GM21526 (cell line): ENCODE results near the gene GSPT1.

Source experiments
- ATAC-seq: cut with Tn5 transposase; IDR thresholded peaks from one replicate; pipeline ENCODE4 v1.9.1; 2021; ENCODE audit warnings: moderate library complexity; ENCODE audit not compliant: unreplicated experiment, low FRiP score

The GSPT1 gene

DNA sequence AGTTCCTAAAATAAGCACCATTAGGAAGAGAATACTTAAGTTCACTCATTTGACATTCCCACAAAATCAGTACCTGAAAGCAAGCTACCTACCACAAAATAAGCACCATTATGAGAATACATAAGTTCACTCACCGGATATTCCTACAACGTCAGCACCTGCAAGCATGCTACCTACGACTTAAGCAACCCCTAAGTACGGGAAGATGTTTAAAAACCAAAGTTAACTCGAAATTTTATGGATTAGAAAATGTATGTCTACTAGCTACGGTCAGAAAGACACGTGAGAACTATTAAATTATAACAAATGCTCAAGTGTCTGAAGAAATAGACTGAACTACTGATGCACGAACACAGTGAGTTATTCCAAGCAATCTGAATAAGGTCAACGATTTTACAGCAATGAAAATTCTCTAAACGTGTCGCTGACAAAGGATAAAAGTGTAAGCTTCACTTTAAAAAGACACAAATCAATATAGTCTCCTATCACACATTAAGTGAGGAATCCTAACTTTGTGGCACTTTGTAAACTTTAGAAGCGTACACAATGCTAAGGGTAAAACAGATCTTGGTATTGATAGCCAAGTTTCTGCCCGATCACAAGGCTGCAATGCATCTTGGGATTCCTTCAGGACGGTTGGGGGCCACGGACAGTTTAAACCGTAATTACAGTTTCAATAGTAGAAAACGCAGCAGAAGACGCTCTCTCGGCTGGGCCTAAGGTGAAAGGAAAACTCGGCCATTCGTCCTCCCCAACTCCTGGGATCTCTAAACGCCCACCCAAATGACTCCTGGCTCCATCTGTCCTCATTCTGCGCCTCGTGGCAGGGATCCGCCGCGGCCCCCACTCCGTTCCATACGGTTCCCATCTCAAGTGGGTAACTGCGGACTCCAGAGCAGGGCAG is 1.3 kb downstream of the GSPT1 start:
- ATAC-seq, result peak; percentile 8

GRCh38 chr16:11913425-11914079 is 2.2 kb downstream of the GSPT1 start:
- ATAC-seq, result no peak

DNA sequence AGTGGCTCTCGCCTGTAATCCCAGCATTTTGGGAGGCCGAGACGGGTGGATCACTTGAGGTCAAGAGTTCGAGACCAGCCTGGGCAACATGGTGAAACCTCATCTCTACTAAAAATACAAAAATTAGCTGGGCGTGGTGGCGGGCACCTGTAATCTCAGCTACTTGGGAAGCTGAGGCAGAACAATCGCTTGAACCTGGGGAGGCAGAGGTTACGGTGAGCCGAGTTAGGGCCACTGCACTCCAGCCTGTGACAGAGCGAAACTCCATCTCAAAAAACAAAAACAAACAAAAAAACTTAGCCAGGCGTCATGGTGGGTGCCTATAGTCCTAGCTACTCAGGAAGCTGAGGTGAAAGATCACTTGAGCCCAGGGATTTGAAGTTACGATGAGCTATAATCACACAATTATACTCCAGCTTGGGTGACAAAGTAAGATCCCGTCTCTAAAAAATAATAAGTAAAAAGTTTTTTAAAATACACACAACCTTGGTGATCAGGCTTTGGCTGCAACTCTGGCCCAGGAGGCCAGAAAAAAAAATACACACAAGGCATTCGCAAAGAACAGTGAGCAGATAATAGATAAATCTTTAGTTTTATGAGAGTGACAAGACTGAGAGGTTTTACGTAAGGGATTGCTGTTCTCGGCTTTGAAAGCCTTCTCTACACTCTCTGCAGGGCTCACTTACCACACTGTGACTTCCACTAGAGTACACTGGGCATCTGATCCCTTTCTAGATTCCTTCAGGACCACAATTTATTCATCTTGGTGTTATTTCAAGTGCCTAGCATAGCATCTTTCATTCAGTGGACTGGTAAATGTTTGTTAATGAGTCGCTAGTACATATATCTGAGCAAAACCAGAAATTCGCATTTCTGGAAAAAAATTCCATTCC is 5.9 kb downstream of the GSPT1 start:
- ATAC-seq, result no peak

GRCh38 chr16:11907160-11907970 is 8.4 kb downstream of the GSPT1 start:
- no peak for ATAC-seq

DNA sequence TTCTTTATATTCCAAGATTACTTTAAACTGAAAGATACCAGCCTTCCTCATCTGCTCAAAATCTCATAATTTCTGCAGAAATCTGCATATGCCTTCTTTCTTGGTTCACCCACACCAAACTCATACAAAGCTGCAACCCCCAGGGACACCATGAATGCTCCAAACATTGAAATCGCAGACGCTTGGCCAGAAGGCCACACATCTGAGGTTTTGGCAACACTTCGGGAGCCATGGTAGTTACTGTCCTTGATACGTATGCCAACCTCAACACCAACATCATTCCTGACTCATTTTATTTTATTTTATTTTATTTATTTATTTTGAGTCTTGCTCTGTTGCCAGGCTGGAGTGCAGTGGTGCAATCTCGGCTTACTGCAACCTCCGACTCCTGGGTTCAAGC is 11.8 kb downstream of the GSPT1 start:
- no peak for ATAC-seq

GRCh38 chr16:11901091-11901490 is 14.7 kb downstream of the GSPT1 start:
- ATAC-seq, result no peak

DNA sequence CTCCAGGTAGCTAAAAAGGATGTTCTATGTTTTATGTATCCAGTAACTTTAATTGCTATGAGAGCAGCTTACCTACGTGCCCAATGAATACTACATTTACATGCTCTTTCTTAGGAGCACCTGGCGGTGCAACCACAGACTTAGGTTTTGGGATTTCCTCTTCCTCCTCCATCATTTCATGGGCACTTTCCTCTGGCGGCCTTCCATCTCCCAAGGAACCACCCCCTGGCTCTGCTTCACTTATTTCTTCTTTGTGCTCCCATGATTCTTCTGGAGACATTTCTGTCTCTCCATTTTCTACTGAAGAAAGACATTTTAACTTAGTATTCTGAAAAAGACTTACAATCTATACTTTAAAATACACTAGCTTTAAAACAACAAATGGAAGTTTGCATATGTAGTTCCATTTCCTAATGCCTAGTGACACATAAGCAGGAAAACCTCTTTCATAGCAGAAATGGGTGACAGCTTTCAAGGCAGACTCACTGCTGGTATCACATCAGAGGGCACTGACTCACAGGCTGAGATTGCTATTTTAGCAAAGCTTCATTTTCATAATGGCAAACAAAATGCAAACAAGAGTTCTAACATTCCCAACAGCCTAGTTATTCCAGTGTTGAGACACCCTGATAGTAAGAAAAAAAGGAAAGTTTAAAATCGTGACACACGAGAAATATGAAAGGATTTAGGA is 19.1 kb downstream of the GSPT1 start:
- no peak for ATAC-seq

GRCh38 chr16:11893571-11893970 is 22.2 kb downstream of the GSPT1 start:
- no peak for ATAC-seq

DNA sequence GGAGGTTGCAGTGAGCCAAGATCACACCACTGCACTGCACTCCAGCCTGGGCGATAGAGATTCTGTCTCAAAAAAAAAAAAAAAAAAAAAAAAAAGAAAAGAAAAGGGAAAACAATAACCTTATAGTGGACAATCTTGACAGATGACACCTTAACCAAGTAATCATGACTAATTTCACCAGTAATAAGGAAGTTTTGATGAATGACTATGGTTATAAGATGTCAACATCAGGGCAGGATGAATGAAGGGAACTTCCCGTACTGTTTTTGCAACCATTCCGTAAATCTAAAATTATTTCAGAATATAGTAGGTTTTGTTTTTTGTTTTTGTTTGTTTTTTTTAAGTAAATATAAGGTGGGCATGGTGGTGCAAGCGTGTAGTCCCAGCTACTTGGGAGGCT is 23.0 kb downstream of the GSPT1 start:
- no peak for ATAC-seq

GRCh38 chr16:11890231-11890965 is 25.4 kb downstream of the GSPT1 start:
- no peak for ATAC-seq

GRCh38 chr16:11886881-11887280 is 28.9 kb downstream of the GSPT1 start:
- no peak for ATAC-seq

DNA sequence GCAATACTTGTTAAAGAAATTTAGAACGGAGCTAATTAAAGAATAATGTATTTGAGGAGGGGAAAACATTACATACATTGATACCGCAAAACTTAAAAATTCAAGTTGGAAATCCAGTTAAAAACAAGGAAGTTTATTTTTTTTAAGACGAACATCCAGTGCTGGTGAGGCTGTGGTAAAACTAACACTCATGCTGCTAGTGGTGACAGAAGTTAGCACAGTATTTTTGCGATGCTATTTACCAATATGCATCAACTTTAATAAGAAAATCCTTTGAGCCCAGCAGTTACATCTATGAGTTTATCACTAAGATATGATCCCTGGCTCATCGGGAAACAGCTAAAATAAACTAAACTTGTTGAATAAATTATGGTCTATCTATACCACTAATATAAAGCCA is 31.7 kb downstream of the GSPT1 start:
- no peak for ATAC-seq

DNA sequence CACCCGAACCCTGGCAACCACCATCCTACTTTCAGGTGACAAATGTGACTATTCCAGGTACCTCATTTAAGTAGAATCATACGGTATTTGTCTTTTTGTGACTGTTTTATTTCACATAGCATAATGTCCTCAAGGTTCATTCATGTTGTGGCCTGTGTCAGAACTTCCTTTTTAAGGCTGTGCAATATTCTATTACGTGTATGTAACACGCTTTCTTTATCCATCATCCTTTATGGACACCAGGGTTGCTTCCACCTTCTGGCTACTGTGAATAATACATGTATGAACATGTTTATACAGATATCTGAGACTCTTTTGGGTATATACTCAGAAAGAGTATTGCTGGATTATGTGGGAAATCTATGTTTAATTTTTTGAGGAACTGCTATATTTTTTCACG is 35.7 kb downstream of the GSPT1 start:
- no peak for ATAC-seq

GRCh38 chr16:11877374-11877773 is 38.4 kb downstream of the GSPT1 start:
- ATAC-seq, result no peak

DNA sequence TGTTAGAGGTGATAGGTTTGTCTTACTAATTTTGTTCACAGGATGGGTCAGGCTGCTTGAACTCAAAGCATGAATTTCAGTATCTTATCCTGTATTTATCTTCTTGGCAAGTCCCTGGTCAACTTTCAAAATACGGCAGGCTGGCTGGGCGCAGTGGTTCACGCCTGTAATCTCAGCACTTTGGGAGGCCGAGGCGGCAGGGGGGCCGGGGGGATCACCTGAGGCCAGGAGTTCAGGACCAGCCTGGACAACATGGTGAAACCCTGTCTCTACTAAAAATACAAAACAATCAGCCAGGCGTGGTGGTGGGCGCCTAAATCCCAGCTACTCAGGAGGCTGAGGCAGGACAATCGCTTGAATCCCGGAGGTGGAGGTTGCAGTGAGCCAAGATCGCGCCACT is 39.5 kb downstream of the GSPT1 start:
- no peak for ATAC-seq

- ATAC-seq, result no peak
These were observed 40.0 kb downstream of the GSPT1 start for GRCh38 chr16:11875721-11876120.

DNA sequence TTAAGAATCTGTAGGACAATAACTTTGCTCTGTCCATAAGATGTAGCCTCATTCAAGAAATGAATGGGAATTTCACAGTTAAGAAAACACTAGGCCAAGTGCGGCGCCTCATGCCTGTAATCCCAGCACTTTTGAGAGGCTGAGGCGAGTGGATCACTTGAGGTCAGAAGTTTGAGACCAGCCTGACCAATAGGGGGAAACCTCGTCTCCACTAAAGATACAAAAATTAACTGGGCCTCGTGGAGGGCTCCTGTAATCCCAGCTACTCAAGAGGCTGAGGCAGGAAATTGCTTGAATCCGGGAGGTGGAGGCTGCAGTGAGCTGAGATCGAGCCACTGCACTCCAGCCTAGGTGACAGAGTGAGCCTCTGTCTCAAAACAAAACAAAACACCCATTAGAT is 44.6 kb downstream of the GSPT1 start:
- no peak for ATAC-seq

DNA sequence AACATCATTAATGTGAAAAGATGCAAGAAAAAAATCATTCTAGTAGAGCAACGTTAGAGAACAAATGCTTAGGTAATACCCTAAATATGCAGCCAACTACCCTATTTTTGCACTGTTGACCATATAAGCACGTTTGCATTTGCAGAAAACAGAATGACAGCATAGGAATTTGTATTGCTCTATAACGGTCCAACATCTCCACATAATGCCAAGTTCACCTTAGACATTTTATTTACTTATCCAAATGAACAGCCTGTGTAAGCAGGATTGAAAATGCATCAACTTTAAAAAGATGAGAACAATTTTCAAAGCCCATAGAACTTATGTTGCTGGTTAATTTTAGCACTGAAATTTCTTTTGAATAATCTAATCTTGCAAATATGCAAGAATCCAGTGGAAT is 45.4 kb downstream of the GSPT1 start:
- ATAC-seq, result no peak
